Measurements from ENCODE around the gene DHX58. TPM values are rescaled to one million over a fixed set of nuclear protein-coding genes. Genes with fewer than 3 reads are reported as not detected.

Gene DHX58
- total RNA-seq, 2 donors from 2014 or later = 13.7 to 18.5 TPM

DNA sequence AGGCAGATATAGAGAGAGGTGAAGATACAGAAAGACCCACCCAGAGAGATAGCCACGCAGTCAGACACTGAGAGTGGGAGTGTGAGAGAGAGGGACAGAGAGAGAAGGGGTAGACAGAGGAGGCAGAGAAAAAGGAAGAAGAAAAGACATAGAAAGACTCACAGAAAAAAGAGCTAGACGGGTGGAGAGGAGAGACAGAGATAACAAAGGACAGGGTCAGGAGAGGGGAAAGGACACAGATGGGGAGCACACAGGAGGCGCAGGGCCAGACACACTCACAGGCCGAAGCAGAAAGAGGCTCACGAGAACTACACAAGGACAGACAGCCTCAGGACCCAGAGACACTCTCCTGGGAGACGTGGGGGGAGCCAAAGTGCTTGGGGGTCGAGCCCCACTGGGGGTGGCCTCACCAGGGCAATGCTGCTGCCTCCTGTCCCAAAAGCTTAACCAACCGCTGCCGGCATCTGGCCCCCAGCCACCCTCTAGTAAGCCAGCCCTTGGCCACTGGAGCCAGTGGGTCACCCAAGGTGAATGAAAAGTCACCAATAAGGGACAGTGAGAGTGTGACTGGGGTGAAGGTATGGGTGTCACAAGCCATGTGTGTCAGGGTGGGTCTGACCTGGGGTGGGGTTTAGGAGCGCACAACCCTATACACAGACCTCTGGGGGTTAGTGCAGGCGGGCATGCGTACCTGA is 18.0 kb downstream of the DHX58 start:
- DNase-seq (ENCODE audit: low spot score) (no peak), ATAC-seq (ENCODE audit: insufficient number of reproducible peaks, low FRiP score, low read depth) (no peak)
- peaks cover 3 to 4% of the 10 kb centered on the region in 2 donors for H3K4me1 ChIP-seq (ENCODE audit: control insufficient read depth in 1 of 2, low read depth in 2 of 2)
- H3K9me3 ChIP-seq = no peaks in the 10 kb centered on the region
- TF ChIP-seq, protein P1, sequence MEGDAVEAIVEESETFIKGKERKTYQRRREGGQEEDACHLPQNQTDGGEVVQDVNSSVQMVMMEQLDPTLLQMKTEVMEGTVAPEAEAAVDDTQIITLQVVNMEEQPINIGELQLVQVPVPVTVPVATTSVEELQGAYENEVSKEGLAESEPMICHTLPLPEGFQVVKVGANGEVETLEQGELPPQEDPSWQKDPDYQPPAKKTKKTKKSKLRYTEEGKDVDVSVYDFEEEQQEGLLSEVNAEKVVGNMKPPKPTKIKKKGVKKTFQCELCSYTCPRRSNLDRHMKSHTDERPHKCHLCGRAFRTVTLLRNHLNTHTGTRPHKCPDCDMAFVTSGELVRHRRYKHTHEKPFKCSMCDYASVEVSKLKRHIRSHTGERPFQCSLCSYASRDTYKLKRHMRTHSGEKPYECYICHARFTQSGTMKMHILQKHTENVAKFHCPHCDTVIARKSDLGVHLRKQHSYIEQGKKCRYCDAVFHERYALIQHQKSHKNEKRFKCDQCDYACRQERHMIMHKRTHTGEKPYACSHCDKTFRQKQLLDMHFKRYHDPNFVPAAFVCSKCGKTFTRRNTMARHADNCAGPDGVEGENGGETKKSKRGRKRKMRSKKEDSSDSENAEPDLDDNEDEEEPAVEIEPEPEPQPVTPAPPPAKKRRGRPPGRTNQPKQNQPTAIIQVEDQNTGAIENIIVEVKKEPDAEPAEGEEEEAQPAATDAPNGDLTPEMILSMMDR (IDR thresholded peaks at IDR 0.05) = no peak
- H3K27ac ChIP-seq = no peak overlapping the region
- H3K36me3 ChIP-seq = no peaks in the 10 kb centered on the region
- no peak overlapping the region for H3K4me3 ChIP-seq
- peaks cover 7% of the 10 kb centered on the region for H3K27me3 ChIP-seq (replicated peaks; ENCODE audit: insufficient read depth)

DNA sequence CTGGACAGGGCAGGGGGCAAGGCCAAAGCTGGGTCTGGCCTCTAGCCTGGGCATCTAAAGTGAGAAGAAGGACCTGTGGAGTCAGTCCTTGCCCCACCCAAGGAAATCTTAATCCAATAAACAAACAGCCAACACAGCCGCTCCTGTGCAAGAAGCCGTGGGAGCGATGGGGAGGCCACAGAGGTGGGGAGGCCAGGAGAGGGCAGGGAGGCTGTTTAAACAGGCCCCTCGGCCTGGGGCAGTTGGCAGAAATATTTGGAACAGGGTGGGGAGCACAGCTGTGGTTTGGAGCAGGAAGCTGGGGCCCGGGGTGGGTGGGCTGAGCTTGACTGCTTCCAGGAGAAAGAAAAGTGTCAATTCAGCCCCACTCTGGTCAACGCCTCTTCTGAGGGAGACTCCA is 19.6 kb downstream of the DHX58 start:
- DNase-seq (ENCODE audit: low spot score) (no peak), ATAC-seq (ENCODE audit: insufficient number of reproducible peaks, low FRiP score, low read depth) (no peak)
- no peak overlapping the region for H3K27ac ChIP-seq
- no peak overlapping the region for H3K4me3 ChIP-seq
- H3K36me3 ChIP-seq = no peaks in the 10 kb centered on the region
- H3K4me1 ChIP-seq (ENCODE audit: control insufficient read depth in 1 of 2, low read depth in 2 of 2) = peaks cover under 1 to 1% of the 10 kb centered on the region in 2 donors
- TF ChIP-seq, protein P1 (IDR thresholded peaks at IDR 0.05) = no peak
- H3K27me3 ChIP-seq (replicated peaks; ENCODE audit: insufficient read depth) = peaks cover 6% of the 10 kb centered on the region
- H3K9me3 ChIP-seq = no peaks in the 10 kb centered on the region

DNA sequence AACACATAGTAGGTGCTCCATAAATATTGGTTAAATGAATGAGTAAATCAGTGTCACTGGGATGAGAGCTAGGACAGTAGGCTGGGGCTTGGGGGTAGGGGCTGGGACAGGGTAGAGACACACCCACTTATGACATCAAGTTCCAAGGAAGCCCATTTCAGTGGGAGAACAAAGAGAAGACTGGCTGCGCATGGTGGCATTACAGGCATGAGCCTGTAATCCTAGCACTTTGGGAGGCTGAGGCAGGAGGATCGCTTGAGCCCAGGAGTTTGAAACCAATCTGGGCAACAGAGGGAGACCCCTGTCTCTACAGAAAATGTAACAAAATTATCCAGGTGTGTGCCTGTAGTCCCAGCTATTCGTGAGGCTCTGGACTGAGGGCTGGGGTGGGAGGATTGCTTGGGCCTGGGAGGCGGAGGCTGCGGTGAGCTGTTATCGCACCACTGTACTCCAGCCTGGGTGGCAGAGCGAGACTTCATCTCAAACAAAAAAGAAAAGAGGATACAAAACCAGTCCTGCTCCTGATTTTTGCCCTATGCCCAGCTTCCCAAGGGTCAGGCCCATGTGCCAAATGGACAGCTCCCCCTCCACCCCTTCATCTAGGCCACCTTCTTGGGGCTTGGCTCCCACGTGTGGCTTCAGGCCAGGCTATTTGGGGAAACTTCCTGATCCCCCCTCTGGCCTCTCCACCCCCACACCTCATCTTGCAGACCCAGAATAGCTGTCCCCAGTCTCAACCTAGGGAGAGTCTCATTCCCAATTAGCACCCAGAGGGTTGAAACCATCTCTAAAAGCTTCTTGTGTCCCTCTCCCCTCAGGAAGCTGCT is 21.3 kb downstream of the DHX58 start:
- TF ChIP-seq, protein P1 (IDR thresholded peaks at IDR 0.05) = no peak
- Histone ChIP-seq H3K27ac (no peak overlapping the region), H3K4me1 (ENCODE audit: control insufficient read depth in 1 of 2, low read depth in 2 of 2) (no peaks in the 10 kb centered on the region), H3K9me3 (no peaks in the 10 kb centered on the region), H3K27me3 (replicated peaks; ENCODE audit: insufficient read depth) (no peaks in the 10 kb centered on the region), H3K36me3 (no peaks in the 10 kb centered on the region), H3K4me3 (no peak overlapping the region)
- DNase-seq (ENCODE audit: low spot score) = no peak
- ATAC-seq (ENCODE audit: insufficient number of reproducible peaks, low FRiP score, low read depth) = no peak

DNA sequence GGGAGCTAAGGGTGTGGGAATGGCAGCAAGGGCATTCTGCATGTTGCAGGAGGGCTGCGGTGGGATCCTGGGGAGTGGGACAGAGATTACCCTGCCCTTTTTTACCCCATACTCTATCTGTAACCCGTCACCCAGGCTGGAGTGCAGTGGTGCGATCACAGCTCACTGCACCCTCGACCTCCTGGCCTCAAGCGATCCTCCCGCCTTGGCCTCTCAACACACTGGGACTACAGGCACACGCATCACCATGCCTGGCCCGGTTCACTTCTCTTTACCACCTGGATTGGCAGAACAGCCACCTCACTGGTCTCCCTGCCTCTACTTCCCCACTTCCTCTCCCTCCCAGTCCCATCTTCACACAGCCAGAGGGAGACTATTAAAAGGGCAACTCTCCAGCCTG is 23.8 kb downstream of the DHX58 start:
- no peaks in the 10 kb centered on the region for H3K4me1 ChIP-seq (ENCODE audit: control insufficient read depth in 1 of 2, low read depth in 2 of 2)
- no peaks in the 10 kb centered on the region for H3K9me3 ChIP-seq
- DNase-seq (ENCODE audit: low spot score) (no peak), ATAC-seq (ENCODE audit: insufficient number of reproducible peaks, low FRiP score, low read depth) (no peak)
- no peaks in the 10 kb centered on the region for H3K36me3 ChIP-seq
- H3K4me3 ChIP-seq = no peak overlapping the region
- H3K27ac ChIP-seq = no peak overlapping the region
- TF ChIP-seq, protein P1 (IDR thresholded peaks at IDR 0.05) = no peak
- no peaks in the 10 kb centered on the region for H3K27me3 ChIP-seq (replicated peaks; ENCODE audit: insufficient read depth)
